HG03196 (cell line): ENCODE measurements around the gene POU3F3.

Source experiments
- ATAC-seq: cut with Tn5 transposase; IDR thresholded peaks from one replicate; pipeline ENCODE4 v1.9.1; 2021; ENCODE audit not compliant: unreplicated experiment

The POU3F3 gene

DNA sequence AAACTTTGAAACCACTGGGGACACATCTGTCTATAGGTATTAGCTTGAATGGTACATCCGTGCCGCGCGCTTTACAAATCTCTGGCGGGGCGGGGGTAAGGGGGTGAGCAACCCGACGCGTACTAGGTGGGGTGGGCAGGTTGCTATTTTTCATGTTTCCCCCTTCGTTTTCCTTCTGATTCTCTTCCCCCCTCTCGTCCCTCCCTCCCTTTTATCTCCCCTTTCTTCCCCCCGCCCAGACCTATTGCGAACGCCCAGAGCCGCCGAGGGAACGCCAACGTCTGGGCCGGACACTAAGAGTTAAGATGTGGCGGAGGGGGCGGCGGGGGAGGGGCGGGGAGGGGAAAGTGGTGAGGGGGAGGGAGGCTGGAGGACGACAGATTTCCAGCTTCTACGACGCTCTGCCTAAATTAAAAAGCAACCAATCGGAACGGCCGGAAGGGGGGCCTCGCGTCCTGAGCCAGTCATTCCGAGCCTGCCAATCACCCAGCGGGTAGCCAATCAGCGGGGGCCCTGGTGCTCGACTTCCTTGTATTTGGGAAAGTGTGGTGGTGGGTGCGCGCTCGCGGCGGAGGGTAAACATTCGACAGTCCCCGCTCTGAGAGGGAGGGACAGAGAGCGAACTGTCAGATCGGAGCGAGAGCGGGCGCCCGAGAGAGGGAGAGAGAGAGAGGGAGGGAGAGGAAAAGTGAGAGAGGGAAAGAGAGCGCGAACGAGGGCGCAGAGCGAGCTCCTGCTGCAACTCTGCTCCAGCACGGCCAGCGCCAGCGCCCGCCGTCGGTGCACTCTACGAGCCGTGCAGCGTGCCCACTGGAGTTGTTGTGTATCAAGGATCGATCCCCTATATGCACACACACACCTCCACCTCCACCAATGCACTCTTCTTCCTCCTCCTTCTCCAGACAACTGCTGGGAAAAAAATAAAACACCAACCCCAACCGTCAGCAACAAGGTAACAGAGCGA, at the start of gene POU3F3:
POU3F3 (plus strand) TSS at position 582 of the 964 bp plus-strand sequence. CDS start 1,396 bp downstream, outside the sequence.
- ATAC-seq = no peak

DNA sequence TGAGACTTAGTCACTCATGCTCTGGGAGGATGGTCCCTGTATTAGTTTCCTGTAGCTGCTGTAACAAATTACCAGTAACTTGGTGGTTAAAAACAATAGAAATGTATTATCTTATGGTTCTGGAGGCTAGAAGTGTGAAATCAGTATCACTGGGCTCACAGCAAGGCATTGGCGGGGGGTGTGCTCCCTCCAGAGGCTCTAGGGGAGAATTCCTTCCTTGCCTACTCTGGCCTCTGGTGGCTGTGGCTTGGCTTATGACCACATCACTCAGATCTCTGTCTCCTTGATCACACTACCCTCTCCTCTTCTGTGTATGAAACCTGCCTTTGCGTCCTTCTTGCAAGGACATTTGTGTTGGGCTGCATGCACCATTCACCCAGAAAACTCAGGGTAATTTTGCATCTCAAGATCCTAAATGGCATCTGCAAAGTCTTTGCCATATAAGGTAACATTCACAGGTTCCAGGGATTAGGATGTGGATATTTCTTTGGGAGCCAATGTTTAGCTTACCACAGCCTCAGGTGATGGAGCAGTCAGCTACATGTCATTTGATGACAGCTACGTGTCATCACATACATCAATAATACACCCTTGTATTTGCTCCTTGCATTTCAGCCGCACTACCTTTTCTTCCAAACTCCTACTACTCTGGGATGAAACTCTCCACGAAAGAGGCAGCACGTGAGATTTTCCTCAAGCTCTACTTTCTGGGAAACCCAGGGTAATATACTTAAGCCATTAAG, 49.6 kb upstream of the POU3F3 start:
- ATAC-seq = no peak

DNA sequence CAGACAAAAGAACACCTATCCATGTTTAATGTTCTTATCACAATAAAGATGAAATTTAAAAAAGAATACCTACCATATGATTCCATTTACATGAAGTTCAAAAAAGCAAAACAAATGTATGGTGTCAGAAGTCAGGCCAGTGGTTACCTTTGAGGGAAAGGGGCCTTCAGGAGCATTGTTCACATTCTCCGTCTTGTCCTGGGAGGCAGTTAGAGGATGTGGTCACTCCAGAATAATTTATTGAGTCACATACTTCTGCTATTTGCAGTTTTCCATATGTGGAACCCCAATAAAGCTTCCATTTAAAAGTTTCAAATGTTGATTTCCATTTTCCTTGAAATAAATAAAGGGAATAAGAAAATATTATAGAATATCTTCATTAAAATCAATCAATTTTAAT, 41.6 kb upstream of the POU3F3 start:
- ATAC-seq = no peak

DNA sequence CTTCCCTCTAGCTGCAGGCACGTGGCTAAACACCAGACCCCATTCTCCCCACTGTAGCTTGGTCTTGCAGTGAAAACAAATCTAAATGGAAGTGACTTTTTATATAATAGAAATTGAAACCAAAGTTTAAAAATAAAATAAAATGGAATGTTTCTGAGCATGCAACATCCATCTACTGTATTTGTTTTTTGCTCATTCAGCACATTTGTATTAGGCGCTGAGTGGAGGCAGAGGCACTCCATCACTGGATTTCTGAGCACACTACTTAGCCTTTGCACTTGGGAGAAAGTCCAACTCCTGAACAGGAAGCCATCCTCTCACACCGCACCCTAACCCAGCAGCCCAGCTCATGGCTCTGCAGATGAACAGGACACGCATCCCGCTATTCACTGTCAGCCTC, 37.8 kb upstream of the POU3F3 start:
- no peak for ATAC-seq

DNA sequence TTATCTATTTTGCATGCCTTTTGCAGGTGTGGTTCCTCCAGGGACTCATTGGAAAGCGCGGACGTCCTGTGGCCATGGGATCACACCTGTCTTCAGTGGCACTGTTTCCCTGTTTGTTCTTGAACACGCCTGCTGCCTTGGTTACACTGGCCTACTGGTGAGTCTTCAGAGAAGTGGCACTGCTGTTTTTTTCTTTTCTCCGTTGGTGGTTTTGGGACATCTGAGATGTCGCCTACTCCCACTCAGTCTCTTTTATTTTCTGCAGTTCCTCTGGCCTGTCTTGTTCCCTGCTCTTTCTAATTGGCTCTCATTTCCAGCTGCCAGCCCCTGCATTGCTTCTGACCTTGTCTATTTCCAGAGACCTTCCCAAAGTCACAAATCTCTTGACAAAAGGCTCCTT, 35.7 kb upstream of the POU3F3 start:
- no peak for ATAC-seq

DNA sequence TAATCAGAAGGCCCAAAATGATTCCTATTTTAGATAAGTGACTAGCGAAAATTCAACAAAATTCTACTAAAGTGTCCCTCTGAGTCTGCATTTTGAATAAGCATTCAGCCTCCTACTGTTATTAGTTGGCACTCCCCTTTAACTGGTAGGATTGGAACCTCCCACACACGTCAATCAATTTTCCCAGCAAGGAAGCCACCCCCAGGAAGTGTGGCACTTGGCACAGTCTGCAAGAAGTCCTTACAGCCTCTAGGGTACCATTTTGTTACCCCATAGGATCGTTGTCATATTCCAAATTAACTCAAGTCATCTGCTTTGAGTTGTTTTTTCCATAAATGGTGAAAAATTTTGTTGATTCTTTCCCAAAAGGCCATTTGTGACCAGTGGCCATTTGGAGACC, 33.8 kb upstream of the POU3F3 start:
- ATAC-seq = no peak

DNA sequence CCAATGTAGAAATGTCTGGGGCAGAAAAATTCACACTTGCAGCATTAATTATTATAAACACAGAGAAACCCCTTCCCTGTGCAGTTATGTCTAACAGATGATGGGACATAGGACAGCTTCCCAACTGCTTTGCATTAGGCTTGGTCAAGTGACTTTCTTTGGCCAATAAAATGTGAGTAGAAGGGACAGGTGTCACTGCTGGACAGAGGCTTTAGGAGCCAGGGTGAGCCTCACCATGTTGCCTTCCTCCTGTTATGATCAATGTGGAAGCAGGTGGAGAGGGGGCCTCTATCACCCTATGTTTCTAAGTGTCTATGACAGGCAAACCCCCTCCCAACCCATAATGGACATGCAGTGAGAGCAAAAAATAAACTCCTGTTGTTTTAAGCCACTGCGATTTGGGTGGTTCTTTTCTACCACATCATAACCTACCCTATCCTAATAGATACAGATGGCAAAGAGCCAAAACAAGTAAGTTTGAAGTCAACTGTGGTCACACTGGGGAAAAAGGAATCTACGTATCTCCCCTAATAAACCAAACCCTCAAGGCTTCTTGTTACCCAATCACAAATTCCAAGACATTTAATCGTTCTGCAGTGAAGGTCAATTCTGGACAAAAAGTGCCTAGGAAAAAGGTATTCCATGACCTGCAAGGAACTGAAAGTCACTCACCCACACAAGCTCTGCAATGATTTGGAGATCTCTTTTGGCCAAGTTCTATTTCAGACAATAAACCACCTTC, 28.6 kb upstream of the POU3F3 start:
- ATAC-seq = no peak

DNA sequence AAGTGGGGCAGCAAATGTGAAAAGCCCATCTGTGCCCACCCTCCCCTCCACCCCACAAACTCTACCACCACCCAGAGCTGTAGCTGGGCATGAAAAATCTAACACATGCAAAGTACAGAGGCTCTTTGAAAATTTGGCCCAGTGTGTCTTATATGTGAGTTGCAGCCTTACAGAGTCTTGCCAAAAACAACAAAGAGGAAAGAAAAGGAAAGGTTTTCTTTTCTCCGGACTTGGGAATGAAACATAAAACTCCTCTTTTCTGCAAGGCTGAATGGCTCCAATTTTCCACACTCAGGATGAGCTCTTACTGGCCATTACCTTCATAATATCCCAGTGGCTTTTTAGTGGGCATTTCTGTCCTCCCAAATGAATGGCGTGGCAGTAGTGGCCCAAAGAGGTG, 27.9 kb upstream of the POU3F3 start:
- no peak for ATAC-seq

DNA sequence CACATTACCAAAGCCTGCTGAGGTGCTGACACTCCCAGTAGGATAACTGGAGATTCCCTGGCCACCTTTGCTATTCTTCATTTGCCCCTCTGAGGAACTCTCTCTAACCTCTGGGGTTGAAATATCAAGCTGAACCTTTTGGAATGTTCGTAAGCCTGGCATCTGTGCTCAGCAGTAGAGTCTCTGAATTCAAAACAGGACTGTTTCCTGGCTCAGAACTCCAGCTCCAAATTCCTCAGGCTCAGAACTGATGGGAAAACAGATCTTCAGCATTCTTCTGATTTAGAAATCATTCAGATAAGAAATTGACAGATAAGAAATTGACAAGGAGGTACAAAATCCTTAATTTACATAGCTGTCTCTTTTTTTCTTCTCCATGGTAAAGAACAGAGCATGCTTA, 22.2 kb upstream of the POU3F3 start:
- ATAC-seq = no peak

DNA sequence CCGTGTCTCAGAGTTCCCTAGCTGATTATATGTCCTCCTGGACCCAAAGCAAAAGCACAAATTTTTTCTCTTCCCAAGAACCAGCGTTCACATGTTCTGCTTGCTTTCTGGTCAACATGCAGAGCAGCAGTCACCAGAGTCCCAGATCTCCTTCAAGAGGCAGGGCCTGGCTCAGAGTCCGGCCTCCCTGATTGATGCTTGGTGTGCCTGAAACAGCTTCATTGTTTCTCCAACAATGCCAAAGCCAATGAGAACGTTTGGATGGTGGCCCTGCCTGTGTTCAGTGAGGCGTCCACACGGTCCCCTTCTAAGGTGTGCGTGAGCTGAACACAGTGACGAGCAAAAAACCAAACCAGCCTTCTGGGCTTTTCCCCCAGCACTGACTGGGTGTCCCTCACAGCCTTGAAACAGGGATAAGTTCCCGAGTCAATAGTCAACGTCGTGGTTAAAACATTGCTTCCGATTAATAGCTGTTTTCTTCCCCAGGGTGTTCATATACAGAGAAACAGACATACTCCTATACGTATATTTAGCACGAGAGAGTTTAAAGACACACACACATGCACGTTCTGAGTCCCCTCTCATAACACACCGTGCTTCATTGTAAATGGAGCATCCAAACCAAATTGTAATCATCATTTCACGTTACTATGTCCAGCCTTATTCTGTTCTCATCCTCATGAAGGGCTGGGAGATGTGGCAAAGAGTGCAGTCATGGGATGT, 19.3 kb upstream of the POU3F3 start:
- ATAC-seq = no peak

DNA sequence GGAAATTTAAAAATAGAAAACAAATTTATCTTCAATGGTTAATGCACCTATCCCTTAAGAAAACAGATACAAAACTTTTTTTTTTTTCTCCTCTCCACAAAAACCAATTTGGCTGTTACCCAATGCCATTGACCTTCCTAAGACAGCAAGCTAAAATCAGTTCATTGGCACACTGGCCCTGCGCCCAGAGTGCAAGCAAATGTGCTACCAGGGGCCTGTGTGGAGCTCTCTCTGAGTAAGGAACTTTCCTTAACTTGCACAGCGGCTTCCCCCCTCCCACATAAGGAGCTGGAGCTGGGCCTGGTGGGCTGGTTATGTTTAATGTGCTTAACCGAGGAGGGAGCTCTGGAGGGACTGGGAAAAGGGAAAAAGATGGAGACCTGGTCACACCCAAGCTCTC, 17.6 kb upstream of the POU3F3 start:
- ATAC-seq = no peak

DNA sequence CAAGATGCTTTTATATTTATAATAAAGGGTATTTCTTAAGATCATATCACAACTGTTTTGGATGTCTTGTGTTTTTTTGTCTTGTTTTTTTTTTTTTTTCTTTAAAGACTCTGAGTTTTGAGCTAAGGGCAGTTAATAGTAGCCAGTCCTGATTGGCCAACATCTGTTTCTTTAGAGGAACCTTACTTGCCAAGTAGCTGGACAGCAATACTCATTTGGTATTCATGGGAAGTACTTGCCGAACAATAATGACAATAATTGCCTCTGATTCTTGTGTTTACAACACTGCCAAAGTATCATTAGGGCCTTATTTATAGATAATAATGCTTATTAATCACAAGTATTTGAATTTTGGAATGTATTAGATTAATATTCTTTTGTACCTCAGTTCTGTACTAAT, 17.1 kb upstream of the POU3F3 start:
- ATAC-seq = no peak

DNA sequence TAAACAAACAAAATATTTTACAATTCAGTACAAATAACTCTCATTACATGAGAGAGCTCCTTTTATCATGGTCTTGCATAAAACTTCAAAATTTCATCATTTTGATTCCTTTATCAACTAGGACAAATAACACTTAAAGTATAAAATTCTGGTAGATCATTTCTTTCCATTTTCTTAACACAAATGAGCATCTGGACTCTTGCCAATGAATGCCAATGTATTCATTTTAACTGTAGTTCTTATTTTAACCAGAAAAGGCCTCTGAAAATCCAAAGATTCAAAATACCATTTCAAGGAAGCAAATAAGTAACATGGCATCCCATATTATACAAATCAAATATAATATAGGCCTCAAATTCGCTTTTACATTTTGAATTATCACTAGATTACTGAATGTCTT, 13.8 kb upstream of the POU3F3 start:
- ATAC-seq = no peak

DNA sequence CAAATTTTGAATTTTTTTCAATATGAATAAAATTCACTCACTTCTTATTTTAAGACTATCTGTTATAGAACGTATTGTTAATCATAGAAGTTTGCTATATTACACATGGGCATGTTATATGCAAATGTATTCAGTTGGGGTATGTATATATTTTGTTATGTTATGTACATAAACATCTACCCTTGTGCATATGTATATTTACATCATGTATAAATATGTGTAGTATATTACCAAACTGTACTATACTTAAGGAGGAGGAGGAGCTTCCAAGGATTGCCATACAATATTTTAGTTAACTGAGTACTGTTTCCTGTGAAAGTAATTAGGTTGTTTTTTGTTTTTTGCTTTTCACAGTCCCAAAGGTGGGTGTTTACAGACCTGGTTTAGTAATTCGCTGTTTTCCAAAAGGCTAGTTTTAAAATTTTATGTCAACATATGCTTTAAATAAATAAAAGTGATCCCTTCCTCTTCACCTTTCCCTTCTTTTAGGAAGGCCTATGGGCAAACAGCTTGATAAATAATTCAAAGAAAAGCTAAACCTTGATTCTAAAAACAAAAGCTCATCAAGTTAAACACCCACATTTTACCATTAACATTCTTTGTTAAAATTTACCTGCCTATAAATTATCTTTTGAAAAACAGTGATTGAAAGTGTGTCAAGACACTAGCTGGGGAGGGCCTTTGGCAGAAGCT, 12.9 kb upstream of the POU3F3 start:
- ATAC-seq = no peak

DNA sequence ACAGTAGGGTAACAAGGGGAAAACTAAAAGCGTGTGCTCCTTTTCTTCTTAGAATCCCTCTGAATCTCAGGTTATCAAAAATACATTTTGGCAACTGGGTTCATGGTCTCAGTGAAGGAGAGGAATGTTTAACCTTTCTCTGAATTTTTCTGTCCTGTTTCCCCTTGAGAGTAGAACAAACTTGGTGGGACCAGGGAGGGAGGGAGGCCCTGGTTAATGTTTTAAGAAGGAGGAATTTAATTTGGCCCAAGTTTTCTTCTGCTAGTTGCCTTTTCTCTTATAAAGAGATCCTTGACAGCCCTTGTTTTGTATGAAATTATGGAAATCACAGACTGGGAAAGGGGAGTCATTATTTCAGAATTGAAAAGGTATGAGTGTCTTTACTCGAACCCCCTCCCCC, 12.2 kb upstream of the POU3F3 start:
- no peak for ATAC-seq

DNA sequence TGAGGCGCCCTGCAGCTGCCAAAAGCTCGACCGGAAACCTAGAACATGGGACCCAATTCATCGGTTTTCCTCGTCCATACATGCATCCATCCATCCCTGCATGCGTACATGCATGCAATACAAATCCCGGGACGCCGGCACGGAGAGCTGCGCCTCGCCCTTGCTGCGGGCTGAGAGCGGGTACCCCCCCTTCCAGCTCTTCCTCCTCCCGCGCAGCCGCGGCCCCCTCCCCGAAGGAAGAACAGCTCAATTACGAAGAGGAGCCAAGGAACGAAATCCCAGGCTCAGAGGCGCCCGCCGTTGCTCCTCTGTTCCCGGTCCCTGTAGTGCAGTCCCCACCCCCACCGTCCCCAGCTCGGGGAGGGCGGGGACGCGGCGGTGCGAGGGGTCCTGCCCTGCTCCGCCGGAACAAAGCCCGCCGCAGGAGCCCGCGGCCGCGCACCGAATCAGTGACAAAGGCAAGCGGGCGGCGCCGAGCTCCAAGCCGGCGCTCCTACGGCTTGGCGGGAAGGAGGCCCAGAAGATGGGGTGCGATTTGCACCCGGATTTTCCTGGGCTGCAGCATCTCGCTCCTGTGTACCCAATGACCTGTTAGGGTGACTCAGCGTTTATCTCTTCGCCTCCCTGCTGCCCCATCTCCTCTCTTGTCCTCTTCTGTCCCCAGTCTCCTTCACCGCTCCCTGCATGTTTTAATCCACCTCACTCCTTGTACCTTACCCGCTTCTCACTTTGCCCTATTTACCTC, 8.9 kb upstream of the POU3F3 start:
- ATAC-seq = no peak

DNA sequence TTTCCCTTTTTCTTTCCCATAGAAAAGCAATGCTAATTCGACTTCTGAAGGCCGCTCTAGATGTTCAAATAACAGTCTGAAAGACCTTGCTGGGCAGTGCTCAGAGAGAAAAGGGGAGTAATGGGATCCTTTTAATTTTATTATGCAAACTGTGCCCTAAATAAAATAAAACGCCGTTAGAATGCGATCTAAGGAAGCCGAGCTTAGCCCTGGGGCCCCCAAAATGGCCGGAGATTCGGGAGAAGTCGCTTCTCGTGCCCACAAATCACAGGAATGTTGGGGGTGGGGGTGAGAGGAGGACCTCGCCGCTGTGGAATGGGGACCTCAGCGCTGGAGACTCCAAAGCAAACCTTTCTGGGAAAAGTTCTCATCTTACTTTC, 8.4 kb upstream of the POU3F3 start:
- ATAC-seq = no peak

DNA sequence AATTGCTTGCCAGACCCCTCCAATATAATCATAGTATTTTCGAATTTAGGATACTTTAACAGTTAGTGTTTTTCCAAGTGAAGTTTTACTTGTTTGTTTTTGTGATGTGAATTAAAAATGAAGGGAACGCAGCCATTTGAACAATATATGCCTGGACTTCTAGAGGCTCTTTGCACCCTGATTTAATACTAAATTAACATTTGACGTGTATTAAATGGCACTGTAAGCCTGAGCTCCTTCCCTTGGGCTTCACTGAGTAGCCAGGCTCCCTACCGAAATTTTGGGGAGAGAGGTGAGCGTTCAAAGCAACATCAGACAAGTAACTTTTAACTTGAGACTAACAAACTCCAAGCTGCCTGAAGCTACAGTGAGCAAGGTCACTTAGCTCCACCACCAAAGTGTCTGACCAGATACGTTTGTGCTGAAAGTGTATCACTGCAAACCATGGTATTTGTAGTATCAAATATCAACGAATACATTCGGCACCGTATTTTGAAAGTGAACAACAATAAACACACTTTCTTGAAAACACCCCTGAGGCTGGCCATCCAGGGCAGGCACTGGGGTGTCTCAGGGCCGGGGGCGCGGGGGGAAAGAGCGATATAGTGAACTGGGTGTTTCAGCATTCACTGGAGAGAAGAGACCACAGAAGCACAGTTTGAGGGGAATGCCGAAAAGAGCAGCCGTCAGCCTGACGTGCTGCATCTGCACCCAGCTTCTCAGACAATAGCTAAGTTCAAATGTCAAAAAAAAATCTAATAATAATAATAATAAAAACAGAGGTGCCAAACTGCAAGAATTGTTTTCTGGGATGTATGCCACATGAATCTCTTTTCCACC, 7.7 kb upstream of the POU3F3 start:
- no peak for ATAC-seq
